ENCODE data around the gene LILRA5. TPM values are rescaled to one million over a fixed set of nuclear protein-coding genes. Genes with fewer than 3 reads are reported as not detected.

Gene LILRA5
- total and polyA plus RNA-seq, 10 of the 15 experiments (the other 5 are each of a cell fraction or from before 2014, with no cell fraction given), result 0.05 to 1.2 (median 0.36) TPM; not detected in 4

DNA sequence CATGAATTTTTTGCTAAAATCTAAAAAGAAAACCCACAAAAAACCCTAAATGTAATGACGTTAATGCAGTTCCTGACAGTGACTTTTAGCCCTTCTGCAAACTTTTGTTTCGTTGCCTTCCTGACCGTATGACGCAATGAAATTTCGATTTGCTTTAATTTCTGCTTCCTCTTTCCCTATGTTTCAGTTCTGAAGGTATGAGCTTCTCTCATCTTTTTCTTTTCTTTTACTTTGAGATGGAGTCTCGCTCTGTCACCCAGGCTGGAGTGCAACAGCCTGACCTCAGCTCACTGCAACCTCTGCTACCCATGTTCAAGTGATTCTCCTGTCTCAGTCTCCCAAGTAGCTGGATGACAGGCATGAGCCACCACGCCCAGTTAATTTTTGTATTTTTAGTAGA is 6.1 kb upstream of the LILRA5 start (continued):
- TF ChIP-seq, protein P1, sequence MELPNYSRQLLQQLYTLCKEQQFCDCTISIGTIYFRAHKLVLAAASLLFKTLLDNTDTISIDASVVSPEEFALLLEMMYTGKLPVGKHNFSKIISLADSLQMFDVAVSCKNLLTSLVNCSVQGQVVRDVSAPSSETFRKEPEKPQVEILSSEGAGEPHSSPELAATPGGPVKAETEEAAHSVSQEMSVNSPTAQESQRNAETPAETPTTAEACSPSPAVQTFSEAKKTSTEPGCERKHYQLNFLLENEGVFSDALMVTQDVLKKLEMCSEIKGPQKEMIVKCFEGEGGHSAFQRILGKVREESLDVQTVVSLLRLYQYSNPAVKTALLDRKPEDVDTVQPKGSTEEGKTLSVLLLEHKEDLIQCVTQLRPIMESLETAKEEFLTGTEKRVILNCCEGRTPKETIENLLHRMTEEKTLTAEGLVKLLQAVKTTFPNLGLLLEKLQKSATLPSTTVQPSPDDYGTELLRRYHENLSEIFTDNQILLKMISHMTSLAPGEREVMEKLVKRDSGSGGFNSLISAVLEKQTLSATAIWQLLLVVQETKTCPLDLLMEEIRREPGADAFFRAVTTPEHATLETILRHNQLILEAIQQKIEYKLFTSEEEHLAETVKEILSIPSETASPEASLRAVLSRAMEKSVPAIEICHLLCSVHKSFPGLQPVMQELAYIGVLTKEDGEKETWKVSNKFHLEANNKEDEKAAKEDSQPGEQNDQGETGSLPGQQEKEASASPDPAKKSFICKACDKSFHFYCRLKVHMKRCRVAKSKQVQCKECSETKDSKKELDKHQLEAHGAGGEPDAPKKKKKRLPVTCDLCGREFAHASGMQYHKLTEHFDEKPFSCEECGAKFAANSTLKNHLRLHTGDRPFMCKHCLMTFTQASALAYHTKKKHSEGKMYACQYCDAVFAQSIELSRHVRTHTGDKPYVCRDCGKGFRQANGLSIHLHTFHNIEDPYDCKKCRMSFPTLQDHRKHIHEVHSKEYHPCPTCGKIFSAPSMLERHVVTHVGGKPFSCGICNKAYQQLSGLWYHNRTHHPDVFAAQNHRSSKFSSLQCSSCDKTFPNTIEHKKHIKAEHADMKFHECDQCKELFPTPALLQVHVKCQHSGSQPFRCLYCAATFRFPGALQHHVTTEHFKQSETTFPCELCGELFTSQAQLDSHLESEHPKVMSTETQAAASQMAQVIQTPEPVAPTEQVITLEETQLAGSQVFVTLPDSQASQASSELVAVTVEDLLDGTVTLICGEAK (IDR thresholded peaks at IDR 0.05; ENCODE audit: borderline replicate concordance), result no peak
- TF ChIP-seq SMAD1 (IDR thresholded peaks at IDR 0.05; ENCODE audit: low read depth, partially characterized antibody), result no peak
- TF ChIP-seq, protein P2, sequence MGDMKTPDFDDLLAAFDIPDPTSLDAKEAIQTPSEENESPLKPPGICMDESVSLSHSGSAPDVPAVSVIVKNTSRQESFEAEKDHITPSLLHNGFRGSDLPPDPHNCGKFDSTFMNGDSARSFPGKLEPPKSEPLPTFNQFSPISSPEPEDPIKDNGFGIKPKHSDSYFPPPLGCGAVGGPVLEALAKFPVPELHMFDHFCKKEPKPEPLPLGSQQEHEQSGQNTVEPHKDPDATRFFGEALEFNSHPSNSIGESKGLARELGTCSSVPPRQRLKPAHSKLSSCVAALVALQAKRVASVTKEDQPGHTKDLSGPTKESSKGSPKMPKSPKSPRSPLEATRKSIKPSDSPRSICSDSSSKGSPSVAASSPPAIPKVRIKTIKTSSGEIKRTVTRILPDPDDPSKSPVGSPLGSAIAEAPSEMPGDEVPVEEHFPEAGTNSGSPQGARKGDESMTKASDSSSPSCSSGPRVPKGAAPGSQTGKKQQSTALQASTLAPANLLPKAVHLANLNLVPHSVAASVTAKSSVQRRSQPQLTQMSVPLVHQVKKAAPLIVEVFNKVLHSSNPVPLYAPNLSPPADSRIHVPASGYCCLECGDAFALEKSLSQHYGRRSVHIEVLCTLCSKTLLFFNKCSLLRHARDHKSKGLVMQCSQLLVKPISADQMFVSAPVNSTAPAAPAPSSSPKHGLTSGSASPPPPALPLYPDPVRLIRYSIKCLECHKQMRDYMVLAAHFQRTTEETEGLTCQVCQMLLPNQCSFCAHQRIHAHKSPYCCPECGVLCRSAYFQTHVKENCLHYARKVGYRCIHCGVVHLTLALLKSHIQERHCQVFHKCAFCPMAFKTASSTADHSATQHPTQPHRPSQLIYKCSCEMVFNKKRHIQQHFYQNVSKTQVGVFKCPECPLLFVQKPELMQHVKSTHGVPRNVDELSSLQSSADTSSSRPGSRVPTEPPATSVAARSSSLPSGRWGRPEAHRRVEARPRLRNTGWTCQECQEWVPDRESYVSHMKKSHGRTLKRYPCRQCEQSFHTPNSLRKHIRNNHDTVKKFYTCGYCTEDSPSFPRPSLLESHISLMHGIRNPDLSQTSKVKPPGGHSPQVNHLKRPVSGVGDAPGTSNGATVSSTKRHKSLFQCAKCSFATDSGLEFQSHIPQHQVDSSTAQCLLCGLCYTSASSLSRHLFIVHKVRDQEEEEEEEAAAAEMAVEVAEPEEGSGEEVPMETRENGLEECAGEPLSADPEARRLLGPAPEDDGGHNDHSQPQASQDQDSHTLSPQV (IDR thresholded peaks at IDR 0.05), result no peak
- no peak for TF ChIP-seq YY1 (IDR thresholded peaks at IDR 0.05; ENCODE audit: low read depth, low read length)
- no peak for TF ChIP-seq FOXM1 (IDR thresholded peaks at IDR 0.05; ENCODE audit: low read depth, low read length)
- TF ChIP-seq, protein P3, sequence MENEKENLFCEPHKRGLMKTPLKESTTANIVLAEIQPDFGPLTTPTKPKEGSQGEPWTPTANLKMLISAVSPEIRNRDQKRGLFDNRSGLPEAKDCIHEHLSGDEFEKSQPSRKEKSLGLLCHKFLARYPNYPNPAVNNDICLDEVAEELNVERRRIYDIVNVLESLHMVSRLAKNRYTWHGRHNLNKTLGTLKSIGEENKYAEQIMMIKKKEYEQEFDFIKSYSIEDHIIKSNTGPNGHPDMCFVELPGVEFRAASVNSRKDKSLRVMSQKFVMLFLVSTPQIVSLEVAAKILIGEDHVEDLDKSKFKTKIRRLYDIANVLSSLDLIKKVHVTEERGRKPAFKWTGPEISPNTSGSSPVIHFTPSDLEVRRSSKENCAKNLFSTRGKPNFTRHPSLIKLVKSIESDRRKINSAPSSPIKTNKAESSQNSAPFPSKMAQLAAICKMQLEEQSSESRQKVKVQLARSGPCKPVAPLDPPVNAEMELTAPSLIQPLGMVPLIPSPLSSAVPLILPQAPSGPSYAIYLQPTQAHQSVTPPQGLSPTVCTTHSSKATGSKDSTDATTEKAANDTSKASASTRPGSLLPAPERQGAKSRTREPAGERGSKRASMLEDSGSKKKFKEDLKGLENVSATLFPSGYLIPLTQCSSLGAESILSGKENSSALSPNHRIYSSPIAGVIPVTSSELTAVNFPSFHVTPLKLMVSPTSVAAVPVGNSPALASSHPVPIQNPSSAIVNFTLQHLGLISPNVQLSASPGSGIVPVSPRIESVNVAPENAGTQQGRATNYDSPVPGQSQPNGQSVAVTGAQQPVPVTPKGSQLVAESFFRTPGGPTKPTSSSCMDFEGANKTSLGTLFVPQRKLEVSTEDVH (IDR thresholded peaks at IDR 0.05; ENCODE audit: low read depth, partially characterized antibody), result no peak
- no peak for TF ChIP-seq MXI1 (IDR thresholded peaks at IDR 0.05; ENCODE audit: low read depth, low read length)
- TF ChIP-seq SIN3A (IDR thresholded peaks at IDR 0.05; ENCODE audit: low read depth, low read length), result no peak
- TF ChIP-seq MTA2 (IDR thresholded peaks at IDR 0.05; ENCODE audit: low read depth), result peak; percentile 38; the same call in 1 of the 2 replicates
- TF ChIP-seq ZZZ3 (IDR thresholded peaks at IDR 0.05; ENCODE audit: control insufficient read depth, insufficient read length, low read depth), result no peak
- no peak for TF ChIP-seq TCF12 (IDR thresholded peaks at IDR 0.05; ENCODE audit: low read depth, low read length)
- no peak for TF ChIP-seq RAD21 (IDR thresholded peaks at IDR 0.05; ENCODE audit: insufficient read depth, low read depth, low read length)
- no peak for TF ChIP-seq POLR2AphosphoS2 (IDR thresholded peaks at IDR 0.05; ENCODE audit: low read depth, low read length)
- TF ChIP-seq ZNF274 (IDR thresholded peaks at IDR 0.05; ENCODE audit: insufficient read depth, insufficient read length), result no peak
- TF ChIP-seq, protein P4, sequence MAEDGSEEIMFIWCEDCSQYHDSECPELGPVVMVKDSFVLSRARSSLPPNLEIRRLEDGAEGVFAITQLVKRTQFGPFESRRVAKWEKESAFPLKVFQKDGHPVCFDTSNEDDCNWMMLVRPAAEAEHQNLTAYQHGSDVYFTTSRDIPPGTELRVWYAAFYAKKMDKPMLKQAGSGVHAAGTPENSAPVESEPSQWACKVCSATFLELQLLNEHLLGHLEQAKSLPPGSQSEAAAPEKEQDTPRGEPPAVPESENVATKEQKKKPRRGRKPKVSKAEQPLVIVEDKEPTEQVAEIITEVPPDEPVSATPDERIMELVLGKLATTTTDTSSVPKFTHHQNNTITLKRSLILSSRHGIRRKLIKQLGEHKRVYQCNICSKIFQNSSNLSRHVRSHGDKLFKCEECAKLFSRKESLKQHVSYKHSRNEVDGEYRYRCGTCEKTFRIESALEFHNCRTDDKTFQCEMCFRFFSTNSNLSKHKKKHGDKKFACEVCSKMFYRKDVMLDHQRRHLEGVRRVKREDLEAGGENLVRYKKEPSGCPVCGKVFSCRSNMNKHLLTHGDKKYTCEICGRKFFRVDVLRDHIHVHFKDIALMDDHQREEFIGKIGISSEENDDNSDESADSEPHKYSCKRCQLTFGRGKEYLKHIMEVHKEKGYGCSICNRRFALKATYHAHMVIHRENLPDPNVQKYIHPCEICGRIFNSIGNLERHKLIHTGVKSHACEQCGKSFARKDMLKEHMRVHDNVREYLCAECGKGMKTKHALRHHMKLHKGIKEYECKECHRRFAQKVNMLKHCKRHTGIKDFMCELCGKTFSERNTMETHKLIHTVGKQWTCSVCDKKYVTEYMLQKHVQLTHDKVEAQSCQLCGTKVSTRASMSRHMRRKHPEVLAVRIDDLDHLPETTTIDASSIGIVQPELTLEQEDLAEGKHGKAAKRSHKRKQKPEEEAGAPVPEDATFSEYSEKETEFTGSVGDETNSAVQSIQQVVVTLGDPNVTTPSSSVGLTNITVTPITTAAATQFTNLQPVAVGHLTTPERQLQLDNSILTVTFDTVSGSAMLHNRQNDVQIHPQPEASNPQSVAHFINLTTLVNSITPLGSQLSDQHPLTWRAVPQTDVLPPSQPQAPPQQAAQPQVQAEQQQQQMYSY (CRISPR knock-in tag; IDR thresholded peaks at IDR 0.05), result no peak
- TF ChIP-seq SMARCA5 (IDR thresholded peaks at IDR 0.05), result no peak
